NCI-H446 (cell line): Measurements from ENCODE around the gene NR1I2.
A peak's percentile ranks its signal among the peaks of the same experiment; 100 is the strongest.

Experiments used
- DNase-seq, 2 experiments: peaks; one replicate each; lab custom pipeline; 2025; lab: John Stamatoyannopoulos, UW

Gene NR1I2

GRCh38 chr3:119779731-119780383 is 2.0 kb upstream of the NR1I2 start:
- DNase-seq: no peak

GRCh38 chr3:119782460-119782859 is 559 bp downstream of the NR1I2 start:
- DNase-seq: no peak

GRCh38 chr3:119783255-119783654 is 1.4 kb downstream of the NR1I2 start:
- no peak for DNase-seq

- no peak for DNase-seq
Observed at GRCh38 chr3:119783883-119784282, 2.0 kb downstream of the NR1I2 start.

GRCh38 chr3:119786409-119786808 is 4.5 kb downstream of the NR1I2 start:
- no peak for DNase-seq

DNA sequence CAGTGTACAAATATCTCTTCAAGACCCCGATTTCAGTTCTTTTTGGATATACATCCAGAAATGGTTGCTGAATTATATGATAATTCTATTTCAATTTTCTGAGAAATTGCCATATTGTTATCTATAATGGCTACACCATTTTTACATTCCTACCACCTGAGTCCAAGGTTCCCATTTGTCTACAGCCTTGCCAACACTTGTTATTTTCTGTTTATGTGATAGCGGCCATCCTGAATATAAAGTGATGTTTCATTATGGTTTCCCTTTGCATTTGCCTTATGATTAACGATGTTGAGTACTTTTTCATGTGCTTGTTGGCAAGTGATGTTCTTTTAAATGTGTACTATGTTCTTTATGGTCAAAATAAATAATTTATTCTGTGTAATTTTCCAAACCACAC is 8.5 kb downstream of the NR1I2 start:
- no peak for DNase-seq

DNA sequence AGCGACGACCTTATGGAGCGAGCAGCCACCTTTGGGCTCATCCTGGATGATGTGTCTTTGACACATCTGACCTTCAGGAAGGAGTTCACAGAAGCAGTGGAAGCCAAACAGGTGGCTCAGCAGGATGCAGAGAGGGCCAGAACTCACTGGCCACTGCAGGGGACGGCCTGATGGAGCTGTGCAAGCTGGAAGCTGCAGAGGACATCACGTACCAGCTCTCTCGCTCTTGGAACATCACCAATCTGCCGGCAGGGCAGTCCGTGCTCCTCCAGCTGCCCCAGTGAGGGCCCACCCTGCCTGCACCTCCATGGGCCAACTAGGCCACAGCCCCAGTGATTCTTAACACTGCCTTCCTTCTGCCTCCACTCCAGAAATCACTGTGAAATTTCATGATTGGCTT is 10.4 kb downstream of the NR1I2 start:
- no peak for DNase-seq

GRCh38 chr3:119794401-119794800 is 12.5 kb downstream of the NR1I2 start:
- DNase-seq: no peak

DNA sequence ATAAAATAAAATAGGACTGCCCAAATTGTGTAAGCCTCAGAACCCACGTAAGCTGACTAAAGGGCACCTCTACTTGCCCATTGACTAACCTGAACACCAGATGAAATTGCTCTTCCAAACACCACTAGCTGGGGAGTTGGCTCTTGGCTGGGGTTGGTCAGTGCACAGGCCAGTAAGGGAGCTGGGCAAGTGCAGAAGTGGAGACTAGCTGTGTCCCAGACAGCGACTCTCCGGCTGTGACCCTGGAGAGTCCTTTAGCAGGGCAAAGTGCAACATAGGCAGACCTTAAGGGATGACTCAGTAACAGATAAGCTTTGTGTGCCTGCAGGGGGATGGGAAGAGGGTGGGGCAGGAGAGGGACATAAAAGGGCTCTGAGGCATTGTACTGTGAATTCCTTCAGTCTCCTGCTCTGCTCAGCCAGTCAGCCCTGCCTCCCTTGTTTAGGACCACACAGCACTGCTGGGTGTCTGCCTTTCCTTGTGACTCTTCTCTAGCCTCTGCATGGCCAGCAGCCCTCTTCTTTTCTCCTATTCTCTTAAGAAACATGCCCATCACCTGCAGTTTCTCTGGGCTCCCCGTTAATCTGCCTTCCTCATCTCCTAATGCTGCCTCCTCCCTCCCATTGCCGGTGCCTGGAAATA is 13.2 kb downstream of the NR1I2 start:
- DNase-seq: no peak

GRCh38 chr3:119795849-119796248 is 13.9 kb downstream of the NR1I2 start:
- no peak for DNase-seq

- no peak for DNase-seq
Observed at GRCh38 chr3:119796368-119796767, 14.5 kb downstream of the NR1I2 start.

DNA sequence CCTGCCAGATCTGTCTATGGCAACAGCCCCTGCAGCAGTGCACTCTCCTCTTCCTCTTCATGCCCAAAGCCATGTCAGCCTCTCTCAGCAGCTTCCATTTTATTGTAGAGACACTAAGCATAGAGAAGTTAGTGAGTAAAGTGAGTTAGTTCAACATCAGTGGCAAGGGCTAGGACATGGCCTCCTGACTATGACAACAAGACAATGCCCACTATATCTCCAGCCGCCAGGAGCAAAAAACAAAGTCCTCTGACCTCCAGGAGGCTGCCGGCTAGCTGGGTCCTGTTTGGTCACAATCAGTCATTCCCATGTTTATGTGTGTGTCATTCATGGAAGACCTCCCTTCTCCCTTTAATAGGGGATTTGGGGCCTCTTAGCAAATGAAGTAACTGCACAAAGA is 14.9 kb downstream of the NR1I2 start:
- no peak for DNase-seq

DNA sequence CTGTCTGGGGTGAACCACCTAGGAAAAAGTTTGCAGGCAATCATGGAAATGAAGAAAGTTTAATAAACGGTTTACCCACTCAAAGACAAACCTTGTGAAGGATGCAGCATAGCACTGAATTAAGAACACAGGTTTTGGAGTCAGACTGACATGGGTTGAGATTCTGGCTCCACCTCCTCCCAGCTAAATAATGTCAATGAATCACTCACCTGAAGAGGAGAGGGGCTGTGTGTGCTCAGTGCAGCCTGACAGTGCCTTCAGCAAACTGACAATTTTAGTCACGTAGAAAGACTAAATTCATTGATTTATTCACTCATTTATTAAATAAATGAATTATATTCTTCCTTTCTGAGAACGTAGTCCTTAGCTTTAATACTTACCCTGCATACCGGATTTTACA is 18.9 kb downstream of the NR1I2 start:
- DNase-seq: no peak

GRCh38 chr3:119808244-119808643 is 26.3 kb downstream of the NR1I2 start:
- DNase-seq: no peak

GRCh38 chr3:119808843-119809242 is 26.9 kb downstream of the NR1I2 start:
- no peak for DNase-seq

GRCh38 chr3:119809249-119810017 is 27.5 kb downstream of the NR1I2 start:
- DNase-seq: no peak

DNA sequence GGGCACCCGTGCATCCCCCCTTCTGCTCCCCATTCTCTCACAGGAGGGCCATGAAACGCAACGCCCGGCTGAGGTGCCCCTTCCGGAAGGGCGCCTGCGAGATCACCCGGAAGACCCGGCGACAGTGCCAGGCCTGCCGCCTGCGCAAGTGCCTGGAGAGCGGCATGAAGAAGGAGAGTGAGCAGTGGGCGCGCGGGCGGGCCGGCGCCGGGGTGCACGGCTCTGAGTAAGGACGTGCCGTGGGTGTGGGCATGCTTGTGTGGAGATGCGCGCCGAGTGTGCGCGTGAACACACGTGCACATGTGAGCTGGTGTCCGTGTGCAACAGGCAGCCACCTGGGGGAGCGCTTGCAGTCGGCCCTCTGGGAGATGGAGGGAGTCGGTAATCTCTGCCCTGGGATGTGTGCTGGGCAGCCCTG is 28.1 kb downstream of the NR1I2 start:
- DNase-seq: no peak

DNA sequence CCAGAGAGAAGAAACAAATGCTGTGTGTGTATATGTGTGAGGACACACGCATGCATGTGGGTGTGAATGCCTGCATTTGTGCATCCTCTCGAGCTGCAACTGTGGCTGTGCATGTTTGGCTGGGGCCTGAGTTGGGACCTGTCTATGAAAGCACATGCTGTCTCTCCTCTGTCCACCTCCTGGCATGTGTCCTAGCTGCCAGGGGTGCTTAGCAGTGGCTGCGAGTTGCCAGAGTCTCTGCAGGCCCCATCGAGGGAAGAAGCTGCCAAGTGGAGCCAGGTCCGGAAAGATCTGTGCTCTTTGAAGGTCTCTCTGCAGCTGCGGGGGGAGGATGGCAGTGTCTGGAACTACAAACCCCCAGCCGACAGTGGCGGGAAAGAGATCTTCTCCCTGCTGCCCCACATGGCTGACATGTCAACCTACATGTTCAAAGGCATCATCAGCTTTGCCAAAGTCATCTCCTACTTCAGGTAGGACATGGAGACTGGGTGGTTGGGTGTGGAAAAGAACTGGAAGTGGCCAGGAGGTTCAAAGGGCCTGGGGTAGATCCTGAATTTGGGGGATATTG is 30.7 kb downstream of the NR1I2 start:
- no peak for DNase-seq

- no peak for DNase-seq
Observed at GRCh38 chr3:119815716-119816115, 33.8 kb downstream of the NR1I2 start.

DNA sequence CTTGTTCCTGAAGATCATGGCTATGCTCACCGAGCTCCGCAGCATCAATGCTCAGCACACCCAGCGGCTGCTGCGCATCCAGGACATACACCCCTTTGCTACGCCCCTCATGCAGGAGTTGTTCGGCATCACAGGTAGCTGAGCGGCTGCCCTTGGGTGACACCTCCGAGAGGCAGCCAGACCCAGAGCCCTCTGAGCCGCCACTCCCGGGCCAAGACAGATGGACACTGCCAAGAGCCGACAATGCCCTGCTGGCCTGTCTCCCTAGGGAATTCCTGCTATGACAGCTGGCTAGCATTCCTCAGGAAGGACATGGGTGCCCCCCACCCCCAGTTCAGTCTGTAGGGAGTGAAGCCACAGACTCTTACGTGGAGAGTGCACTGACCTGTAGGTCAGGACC is 35.2 kb downstream of the NR1I2 start:
- peak in 1 of 2 experiments; percentile 10 for DNase-seq

- DNase-seq: no peak
Observed at GRCh38 chr3:119817583-119818363, 35.9 kb downstream of the NR1I2 start.

GRCh38 chr3:119818937-119819336 is 37.0 kb downstream of the NR1I2 start:
- DNase-seq: no peak
